Fibroblast of skin of left quadriceps (primary cell): ENCODE measurements around the gene USP36.
"Not testable (repeated sequence)": the region's sequence is repeated elsewhere in the genome, so short reads cannot be mapped to it uniquely, and the experiment has no call there.

Source experiments
- DNase-seq, 2 experiments: peaks; one replicate each; pipeline ENCODE4 v3.0.0-alpha.2; 2013; ENCODE audit warnings: low read depth in 2 of 2

USP36 gene

DNA sequence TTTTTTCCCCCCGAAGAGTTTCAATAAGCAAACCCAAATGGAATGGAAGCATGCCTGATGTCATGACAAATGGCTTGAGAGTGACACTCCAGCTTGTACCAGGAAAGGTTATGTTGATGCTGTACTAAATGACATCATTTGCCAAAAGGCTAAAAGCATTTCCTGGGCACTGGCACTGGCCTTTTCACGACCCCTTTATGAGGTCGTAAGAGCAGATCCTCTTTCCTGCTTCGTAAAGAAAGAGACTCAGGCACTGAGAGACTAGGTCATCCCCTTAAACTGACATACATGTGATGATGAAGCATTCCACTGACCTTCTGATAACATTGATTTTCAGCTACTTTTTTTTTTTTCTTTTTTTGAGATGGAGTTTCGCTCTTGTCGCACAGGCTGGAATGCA, 31.9 kb upstream of the USP36 start:
- DNase-seq, result no peak

DNA sequence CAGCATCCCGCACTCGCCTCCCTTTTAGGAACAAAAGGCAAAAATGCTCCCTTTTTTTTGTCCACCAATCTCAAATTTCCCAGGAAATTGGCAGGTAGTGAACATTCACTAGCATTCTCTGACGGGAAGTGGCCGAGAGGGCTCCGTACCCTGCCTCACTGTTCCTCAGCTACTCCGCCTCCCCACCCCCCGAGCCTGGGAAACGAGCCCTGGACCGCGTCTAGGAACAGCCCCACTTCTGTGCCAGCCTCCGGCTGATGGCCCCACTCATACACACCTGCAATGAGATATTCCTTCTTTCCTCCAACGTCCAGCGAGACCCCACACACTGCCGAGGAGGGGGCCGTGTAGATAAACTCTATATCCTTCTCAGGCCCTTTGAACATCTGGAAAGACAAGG, 30.0 kb upstream of the USP36 start:
- no peak for DNase-seq

- peak; percentile 54 to 55 for DNase-seq
Observed at GRCh38 chr17:78868391-78868790, 27.8 kb upstream of the USP36 start.

DNA sequence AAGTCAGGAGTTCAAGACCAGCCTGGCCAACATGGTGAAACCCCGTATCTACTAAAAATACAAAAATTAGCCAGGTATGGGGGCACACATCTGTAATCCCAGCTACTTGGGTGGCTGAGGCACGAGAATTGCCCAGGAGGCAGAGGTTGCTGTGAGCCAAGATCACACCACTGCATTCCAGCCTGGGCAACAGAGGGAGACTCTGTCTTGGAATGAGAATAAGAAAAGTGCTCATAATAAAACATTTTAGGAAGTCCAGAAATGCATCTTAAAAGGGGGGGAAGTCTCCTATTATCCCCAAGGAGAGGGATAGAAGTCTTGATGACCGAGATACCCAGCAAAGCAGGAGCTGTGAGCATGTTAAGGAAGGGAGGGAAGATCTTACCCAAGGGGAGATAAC, 26.4 kb upstream of the USP36 start:
- not testable (repeated sequence) for DNase-seq

DNA sequence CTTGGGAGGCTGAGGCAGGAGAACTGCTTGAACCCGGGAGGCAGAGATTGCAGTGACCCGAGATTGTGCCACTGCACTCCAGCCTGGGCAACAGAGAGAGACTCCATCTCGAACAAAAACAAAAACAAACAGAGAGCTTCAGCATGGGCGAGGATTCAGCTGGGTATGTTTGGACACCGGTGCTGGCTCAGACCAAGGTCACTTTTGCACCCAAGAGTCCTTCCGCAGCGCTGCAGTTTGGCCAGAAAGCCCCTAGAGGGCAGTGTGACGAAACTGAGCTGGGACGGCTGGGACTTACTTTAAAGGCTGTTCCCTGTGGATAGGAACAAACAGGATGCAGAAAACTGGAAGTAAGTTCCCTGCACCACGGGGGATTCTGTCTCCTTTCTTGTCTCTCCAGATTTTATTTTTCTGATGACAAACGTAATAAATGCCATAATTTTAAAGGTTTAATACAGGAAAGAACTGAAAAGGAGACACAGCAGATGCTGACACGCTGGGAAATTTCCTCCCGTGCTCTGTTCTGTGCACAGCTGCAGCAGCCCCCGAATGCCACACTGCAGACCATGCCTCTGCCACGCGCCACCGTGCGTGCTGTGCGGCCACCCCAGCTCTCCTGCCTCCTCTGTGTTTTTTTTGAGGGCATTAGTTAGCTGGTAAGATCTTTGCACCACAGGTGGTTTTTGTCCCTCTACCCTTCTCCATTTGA, 25.2 kb upstream of the USP36 start:
- peak; percentile 32 to 33 for DNase-seq

- DNase-seq, result no peak
Observed at GRCh38 chr17:78864117-78864516, 23.5 kb upstream of the USP36 start.

DNA sequence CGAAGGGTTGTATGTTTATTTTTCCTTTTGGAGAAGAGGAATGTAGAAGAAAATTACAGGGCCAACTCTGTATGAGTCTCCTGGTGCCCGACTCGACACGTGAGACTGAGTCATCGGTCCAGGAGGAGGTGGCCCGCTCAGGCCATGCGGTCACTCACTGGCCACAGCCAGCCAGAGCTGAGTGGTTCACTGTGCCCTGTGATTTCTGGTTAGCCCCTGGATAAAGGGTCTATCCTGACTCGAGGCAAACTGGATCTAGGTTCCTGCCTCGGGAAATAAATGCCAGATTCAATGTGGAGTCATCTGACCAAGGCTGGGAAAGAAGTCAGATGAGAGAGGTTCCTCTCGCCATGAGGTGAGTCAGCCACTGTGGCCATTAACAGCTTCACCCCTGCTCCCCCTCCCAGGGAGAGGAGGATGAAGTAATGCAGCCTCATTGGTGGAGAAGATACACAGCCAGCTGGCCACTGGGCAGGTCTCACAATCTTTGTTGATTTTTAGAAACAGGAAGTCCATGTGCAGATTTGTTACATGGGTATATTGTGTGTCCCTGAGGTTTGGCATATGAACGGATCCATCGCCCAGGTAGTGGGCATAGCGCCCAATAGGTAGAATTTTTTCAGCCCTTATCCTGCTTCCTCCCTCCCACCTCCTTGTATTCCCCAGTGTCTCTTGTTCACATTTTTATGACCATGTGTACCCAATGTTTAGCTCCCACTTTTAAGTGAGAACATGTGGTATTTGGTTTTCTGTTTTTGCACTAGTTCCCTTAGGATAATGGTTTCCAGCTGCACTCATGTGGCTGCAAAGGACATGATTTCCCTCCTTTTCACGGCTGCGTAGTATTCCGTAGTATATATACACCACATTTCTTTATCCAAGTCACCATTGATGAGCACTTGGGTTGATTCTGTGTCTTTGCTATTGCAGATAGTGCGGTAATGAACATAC, 21.7 kb upstream of the USP36 start:
- DNase-seq, result peak; percentile 82 to 85

- DNase-seq, result no peak
Observed at GRCh38 chr17:78861229-78861628, 20.6 kb upstream of the USP36 start.

DNA sequence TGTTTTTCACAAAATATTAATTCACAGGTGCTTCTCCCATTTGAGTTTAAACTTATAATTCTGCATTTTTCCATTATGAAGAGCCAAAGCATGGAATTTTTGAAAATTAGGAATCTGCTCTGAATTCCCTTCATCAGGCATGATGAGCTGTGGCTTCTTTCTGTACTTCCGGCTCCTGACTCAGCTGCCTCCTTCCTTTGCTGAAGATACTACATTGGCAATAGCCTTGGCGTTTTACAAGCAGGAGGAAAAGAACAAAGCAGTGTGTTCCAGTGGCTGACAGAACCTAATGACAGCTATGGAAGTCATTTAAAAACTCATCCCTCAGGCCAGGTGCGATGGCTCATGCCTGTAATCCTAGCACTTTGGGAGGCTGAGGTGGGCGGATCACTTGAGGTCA, 18.4 kb upstream of the USP36 start:
- no peak for DNase-seq

GRCh38 chr17:78857266-78857665, 16.7 kb upstream of the USP36 start:
- DNase-seq, result no peak

- DNase-seq, result no peak
Observed at GRCh38 chr17:78855561-78856165, 15.0 kb upstream of the USP36 start.

DNA sequence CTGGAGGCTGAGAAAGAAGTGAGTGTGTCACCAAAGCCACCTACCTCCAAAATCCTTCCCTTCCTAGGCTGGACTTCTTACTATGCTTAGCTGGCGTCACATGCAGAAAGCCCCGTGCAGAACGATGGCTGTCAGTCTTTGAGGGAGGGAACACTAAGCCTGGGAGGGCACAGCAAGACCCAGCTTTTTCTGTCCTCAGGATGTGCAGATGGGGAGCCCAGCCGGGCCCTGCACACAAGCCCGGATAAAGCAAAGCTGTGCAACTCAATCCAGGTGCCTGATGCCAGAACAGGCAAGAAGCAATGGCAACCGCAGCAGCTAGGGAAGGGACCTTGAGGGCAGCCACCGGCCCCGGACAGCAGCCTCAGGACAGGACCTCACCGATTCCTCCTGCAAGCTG, 13.9 kb upstream of the USP36 start:
- DNase-seq, result no peak

GRCh38 chr17:78853926-78854394, 13.3 kb upstream of the USP36 start:
- no peak for DNase-seq

DNA sequence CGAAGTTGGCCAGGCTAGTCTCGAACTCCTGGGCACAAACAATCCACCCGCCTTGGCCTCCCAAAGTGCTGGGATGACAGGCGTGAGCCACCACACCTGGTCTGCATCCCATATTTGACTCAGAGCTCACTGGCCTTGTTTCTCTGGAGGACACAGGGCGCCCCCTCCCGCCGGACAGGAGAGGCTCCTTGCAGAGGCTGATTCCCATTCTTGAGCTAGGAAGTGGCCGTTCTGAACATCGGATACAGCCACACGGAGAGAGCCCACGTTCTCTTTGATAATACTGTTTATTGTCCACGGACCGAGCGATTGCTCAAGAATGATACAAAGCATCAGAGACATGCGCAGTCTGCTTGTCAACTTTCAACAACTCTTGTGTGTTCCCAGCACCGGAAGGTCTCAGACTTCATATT, 12.1 kb upstream of the USP36 start:
- DNase-seq, result no peak

DNA sequence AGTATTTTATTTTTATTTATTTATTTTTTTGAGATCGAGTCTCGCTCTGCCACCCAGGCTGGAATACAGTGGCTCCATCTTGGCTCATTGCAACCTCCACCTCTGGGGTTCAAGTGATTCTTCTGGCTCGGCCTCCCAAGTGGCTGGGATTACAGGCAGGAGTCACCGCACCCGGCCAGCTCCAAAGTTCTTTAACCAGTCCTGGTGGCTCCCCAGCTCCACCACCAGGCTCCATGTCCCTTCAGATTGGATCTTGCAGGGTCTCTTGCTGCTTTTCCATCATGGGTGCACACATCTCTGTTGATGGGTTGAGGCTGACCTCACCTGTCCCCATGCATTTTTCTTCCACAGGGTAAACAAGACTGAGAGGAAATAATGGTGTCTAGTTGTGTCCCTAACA, 8.4 kb upstream of the USP36 start:
- DNase-seq, result no peak

DNA sequence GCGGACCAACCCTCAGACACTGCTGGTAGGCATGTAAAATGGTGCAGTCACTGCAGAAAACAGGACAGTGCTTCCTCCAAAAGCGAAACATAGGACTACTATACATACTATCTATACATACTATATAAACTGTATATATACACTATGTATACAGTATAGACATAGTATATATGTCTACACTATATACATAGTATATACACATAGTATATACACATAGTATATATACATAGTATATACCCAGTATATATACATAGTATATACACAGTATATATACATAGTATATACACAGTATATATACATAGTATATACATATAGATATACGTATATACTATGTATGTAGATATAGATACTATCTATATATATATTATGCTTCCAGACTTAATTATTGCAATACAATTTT, 6.4 kb upstream of the USP36 start:
- no peak for DNase-seq

DNA sequence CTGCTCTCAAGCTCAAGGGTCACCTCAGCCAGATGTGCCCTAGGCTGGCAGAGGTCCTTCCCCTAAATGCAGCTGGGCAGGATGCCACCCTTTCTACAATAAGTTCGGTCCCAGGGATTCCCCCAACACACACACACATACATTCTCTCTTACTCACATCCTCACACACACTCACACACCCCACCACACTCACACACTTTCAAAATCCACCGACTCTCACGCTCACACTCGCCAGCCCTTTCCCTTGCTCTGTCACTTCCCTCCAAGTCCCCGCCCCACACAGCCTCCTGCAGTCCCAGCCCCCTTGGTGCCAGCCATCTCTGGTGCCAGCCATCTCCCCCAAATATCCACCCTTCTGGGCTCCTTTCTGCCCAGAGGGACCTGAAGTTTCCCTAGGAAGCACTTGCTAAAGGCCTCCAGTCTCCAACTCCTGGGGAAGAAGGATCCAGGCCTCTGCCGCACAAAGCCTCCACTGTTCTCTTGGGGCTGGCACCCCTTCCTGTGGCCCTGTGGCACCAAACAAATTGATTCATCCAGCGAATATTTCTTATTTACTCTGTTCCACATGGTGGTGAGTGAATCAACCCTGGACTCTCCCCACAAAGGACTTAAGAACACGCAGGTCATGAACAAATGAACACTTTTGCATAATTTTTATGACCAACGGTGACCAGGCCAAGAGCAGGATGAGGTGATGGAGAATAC, 3.8 kb upstream of the USP36 start:
- DNase-seq, result no peak

- DNase-seq, result no peak
Observed at GRCh38 chr17:78842881-78843565, 2.4 kb upstream of the USP36 start.

- no peak for DNase-seq
Observed at GRCh38 chr17:78840530-78840779, 159 bp downstream of the USP36 start.

GRCh38 chr17:78839762-78840529, 668 bp downstream of the USP36 start:
- no peak for DNase-seq

GRCh38 chr17:78839235-78839761, 1.3 kb downstream of the USP36 start:
- DNase-seq, result no peak
